ENCODE results near the gene RAB3IP. TPM values are rescaled to one million over a fixed set of nuclear protein-coding genes. Genes with fewer than 3 reads are reported as not detected.

RAB3IP gene
- total RNA-seq, 2 experiments from 2014 or later, result 17.0 to 29.9 TPM

- Mint-ChIP-seq H3K27ac (no peak overlapping the region), H3K4me3 (no peak overlapping the region), H3K4me1 (no peaks in the 10 kb centered on the region), H3K27me3 (peaks cover 8% of the 10 kb centered on the region), H3K9me3 (no peaks in the 10 kb centered on the region), H3K36me3 (ENCODE audit: low read depth) (no peaks in the 10 kb centered on the region)
- ChIA-PET CTCF (interaction anchor here (0.6 kb wide), 1 partner anchor 1790 kb away, joined by 5 read pairs; no protein-coding TSS in a partner anchor), POLR2A (no interaction called here)
- no peak for DNase-seq
These were observed 130.0 kb downstream of the RAB3IP start for GRCh38 chr12:69868695-69869094.

DNA sequence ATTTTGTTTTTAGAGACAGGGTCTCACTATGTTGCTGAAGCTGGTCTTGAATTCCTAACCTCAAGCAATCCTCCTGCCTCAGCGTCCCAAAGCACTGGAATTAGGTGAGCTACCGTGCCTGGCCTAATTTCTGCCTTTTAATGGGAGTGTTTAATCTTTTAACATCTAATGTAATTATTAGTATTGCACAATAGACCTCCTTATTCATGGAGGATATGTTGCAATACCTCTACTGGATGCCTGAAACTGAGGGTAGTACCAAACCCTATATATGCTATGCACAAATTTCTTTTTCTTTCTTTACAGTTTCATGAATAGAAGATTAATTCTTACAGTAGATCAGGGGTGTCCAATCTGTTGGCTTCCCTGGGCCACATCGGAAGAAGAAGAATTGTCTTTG, 134.1 kb downstream of the RAB3IP start:
- POLR2A ChIA-PET, result no interaction called here

More for the DNA sequence above, 134.1 kb downstream of the RAB3IP start:
- CTCF ChIA-PET, result interaction anchor here (1.0 kb wide), 1 partner anchor 12 kb away, joined by 4 read pairs; no protein-coding TSS in a partner anchor
- no peaks in the 10 kb centered on the region for H3K4me1 Mint-ChIP-seq
- H3K4me3 Mint-ChIP-seq, result no peak overlapping the region
- H3K9me3 Mint-ChIP-seq, result no peaks in the 10 kb centered on the region
- H3K27ac Mint-ChIP-seq, result no peak overlapping the region
- H3K27me3 Mint-ChIP-seq, result peaks cover 12% of the 10 kb centered on the region
- no peak for DNase-seq
- no peaks in the 10 kb centered on the region for H3K36me3 Mint-ChIP-seq (ENCODE audit: low read depth)

Other genes with a start within 250 kb of the RAB3IP start
- gene CCT2, start 153.4 kb upstream of the RAB3IP start, total RNA-seq, result 100 to 1,000 TPM; 131 to 135 TPM
- not detected for gene LRRC10, start 128.0 kb upstream of the RAB3IP start, total RNA-seq
- gene BEST3, start 39.6 kb upstream of the RAB3IP start, total RNA-seq, result not detected
- not detected for gene MYRFL, start 86.4 kb downstream of the RAB3IP start, total RNA-seq

Data from activated CD4-positive, alpha-beta memory T cell treated with anti-CD3 and anti-CD28 coated beads, Interleukin-2, amount 10 ng/mL, durations not matched to agents 7 days and 5 days (primary cell).